Esophagus squamous epithelium (tissue), 5 donors: Measurements from ENCODE around the gene UNC13D. TPM values are rescaled to one million over a fixed set of nuclear protein-coding genes. Genes with fewer than 3 reads are reported as not detected.

ENCODE experiments used
- DNase-seq: peaks from one replicate; lab custom pipeline; 2025; lab: John Stamatoyannopoulos, UW
- H3K27ac ChIP-seq, 4 donors: fragments of 200-600 bp; sonication (generic); one replicate each; pipeline ENCODE4 v1.5.1; 2016 to 2019; ENCODE audit warnings: mild to moderate bottlenecking in 1 of 4
- H3K27me3 ChIP-seq, 4 donors: fragments of 200-600 bp; sonication (generic); 1 replicate in 3 of 4; 2 replicates in 1 of 4; pipeline versions ENCODE4 v1.5.1 to v1.6.0; 2017 to 2021; ENCODE audit warnings: antibody characterized with exemption in 1 of 4
- H3K36me3 ChIP-seq, 3 donors: fragments of 200-600 bp; sonication (generic); one replicate each; pipeline ENCODE4 v1.5.1; 2016 to 2019
- H3K4me1 ChIP-seq, 3 donors: fragments of 200-600 bp; sonication (generic); one replicate each; pipeline ENCODE4 v1.5.1; 2017 to 2019
- H3K4me3 ChIP-seq, 4 donors: fragments of 200-600 bp; sonication (generic); 1 replicate in 3 of 4; 2 replicates in 1 of 4; pipeline ENCODE4 v1.5.1; 2016 to 2019; ENCODE audit warnings: mild to moderate bottlenecking in 2 of 4, moderate library complexity in 1 of 4
- H3K9me3 ChIP-seq, 3 donors: fragments of 200-600 bp; sonication (generic); one replicate each; pipeline ENCODE4 v1.5.1; 2016 to 2019
- CTCF ChIP-seq, 6 experiments: fragments of 450-650 bp in 4 of 6; fragments of 200-600 bp in 2 of 6; sonication (generic) in 2 of 6; IDR thresholded peaks; one replicate each; pipeline ENCODE4 v1.5.1; 2016 to 2019; ENCODE audit warnings: antibody characterized with exemption in 6 of 6, mild to moderate bottlenecking in 4 of 6, moderate library complexity in 4 of 6
- POLR2A ChIP-seq, 4 donors: fragments of 450-650 bp; IDR thresholded peaks; one replicate each; pipeline ENCODE4 v1.6.1; 2017; ENCODE audit warnings: antibody characterized with exemption in 4 of 4, mild to moderate bottlenecking in 4 of 4, moderate library complexity in 3 of 4
- WGBS, 2 donors: methylation state at CpG; one replicate each; pipeline ENCODE4 v1.1.5; 2018; 5-methylcytosine and 5-hydroxymethylcytosine counted together
- intact Hi-C: fragments of 100-400 bp; cut with DNase I; formaldehyde crosslinking; loops from one replicate; pipeline ENCODE4 v1.15.0; 2022
- total RNA-seq, 4 donors: library from RNA; depleted of rRNA; stranded (reverse); fragments of >200 nt; gene quantifications; one replicate each; pipeline ENCODE4 v1.1.0, GENCODE V29; 2016
- donor health status: DM: yes; HTN: yes; CAD: no.

Gene UNC13D
- total RNA-seq, 4 donors from 2014 or later: 16.5 to 21.5 (median 16.9) TPM

- Histone ChIP-seq H3K4me1 (peaks cover 17 to 70% (median 31%) of the 10 kb centered on the region in 3 donors), H3K36me3 (peaks cover 0 to 19% (median 4%) of the 10 kb centered on the region in 3 donors), H3K27ac (peak overlapping the region; percentile 97 to 100 (median 98)), H3K27me3 (no peaks in the 10 kb centered on the region), H3K9me3 (no peaks in the 10 kb centered on the region), H3K4me3 (peak overlapping the region; percentile 78 to 98 (median 92))
- DNase-seq: no peak
- intact Hi-C loops: no loop called here
- no peak for TF ChIP-seq CTCF (IDR thresholded peaks at IDR 0.05)
- no peak for TF ChIP-seq POLR2A (IDR thresholded peaks at IDR 0.05)
- 3 to 8% methylated on average over 6 to 13 of the region's 24 CpGs for WGBS, 2 donors
These were observed 12.0 kb upstream of the UNC13D start for GRCh38 chr17:75856062-75856756.

GRCh38 chr17:75855310-75856061 lies 11.3 kb upstream of the UNC13D start, which contains the start of gene WBP2:
Gene WBP2, minus strand, starts transcription at chr17:75855335. Its CDS starts 38 bp downstream, at chr17:75855297.
- TF ChIP-seq CTCF (IDR thresholded peaks at IDR 0.05) (peak in 5 of 6 experiments; percentile 32 to 59 (median 51)), POLR2A (IDR thresholded peaks at IDR 0.05) (peak in 3 of 4 donors; percentile 96 to 99 (median 97))
- Histone ChIP-seq H3K4me3 (peak within 1 kb of the TSS; percentile 78 to 98 (median 92)), H3K4me1 (peaks cover 17 to 74% (median 30%) of the 10 kb centered on the region in 3 donors), H3K27ac (peak within 1 kb of the TSS; percentile 97 to 100 (median 98)), H3K9me3 (no peaks in the 10 kb centered on the region), H3K36me3 (peaks cover 6 to 26% (median 12%) of the 10 kb centered on the region in 3 donors), H3K27me3 (no peaks in the 10 kb centered on the region)
- DNase-seq: peak; percentile 97
- intact Hi-C loops: no loop called here
- 0 to 1% methylated on average over 3 to 24 of the region's 58 CpGs for WGBS, 2 donors

- peaks cover 17 to 80% (median 32%) of the 10 kb centered on the region in 3 donors for H3K4me1 ChIP-seq
- H3K27ac ChIP-seq: peak overlapping the region; percentile 97 to 100 (median 98)
- no peaks in the 10 kb centered on the region for H3K27me3 ChIP-seq
- H3K36me3 ChIP-seq: peaks cover 8 to 32% (median 16%) of the 10 kb centered on the region in 3 donors
- WGBS, 2 donors: 0 to 1% methylated on average over 5 to 17 of the region's 19 CpGs
- DNase-seq: no peak
- peak overlapping the region; percentile 49 to 98 (median 82) for H3K4me3 ChIP-seq
- no peaks in the 10 kb centered on the region for H3K9me3 ChIP-seq
- intact Hi-C loops: no loop called here
- TF ChIP-seq POLR2A (IDR thresholded peaks at IDR 0.05): no peak
- no peak for TF ChIP-seq CTCF (IDR thresholded peaks at IDR 0.05)
These were observed 10.7 kb upstream of the UNC13D start for GRCh38 chr17:75854881-75855309.

DNA sequence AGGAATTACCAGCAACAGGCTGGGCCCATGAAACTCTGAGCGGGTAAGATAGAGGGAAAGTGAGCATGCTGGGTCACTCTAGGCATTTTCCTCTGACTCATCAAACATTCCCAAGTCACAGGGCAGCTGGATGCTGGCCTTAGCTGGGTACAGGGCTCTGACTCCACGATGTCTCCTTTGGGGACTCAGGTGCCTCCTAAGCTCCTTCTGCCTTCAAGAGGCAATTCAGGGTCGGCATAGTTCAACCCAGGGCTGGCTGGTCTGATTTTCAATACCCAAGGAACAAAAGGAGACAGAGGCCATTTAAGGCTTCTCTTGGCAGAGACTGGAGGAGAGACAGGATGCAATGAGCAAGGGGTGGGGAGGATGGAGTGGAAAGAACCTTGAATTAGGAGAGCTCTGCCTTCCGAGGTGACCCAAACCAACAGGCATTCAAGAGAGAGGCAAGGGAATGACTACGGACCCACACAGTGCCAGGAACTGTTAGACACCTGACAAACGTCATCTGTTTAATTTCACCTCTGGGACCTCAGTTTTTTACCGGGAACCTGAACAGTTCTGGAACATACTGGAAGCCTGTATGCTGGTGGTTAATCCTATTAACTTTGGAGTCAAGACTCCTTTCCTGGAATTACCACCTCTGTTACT lies 10.0 kb upstream of the UNC13D start:
- peaks cover 14 to 39% (median 22%) of the 10 kb centered on the region in 3 donors for H3K36me3 ChIP-seq
- peak overlapping the region; percentile 97 to 100 (median 98) for H3K27ac ChIP-seq
- H3K4me3 ChIP-seq: peak overlapping the region; percentile 49 to 98 (median 82)
- 13 to 21% methylated on average over 6 to 7 of the region's 7 CpGs for WGBS, 2 donors
- peaks cover 17 to 84% (median 38%) of the 10 kb centered on the region in 3 donors for H3K4me1 ChIP-seq
- no peak for DNase-seq
- H3K27me3 ChIP-seq: no peaks in the 10 kb centered on the region
- H3K9me3 ChIP-seq: no peaks in the 10 kb centered on the region
- TF ChIP-seq POLR2A (IDR thresholded peaks at IDR 0.05): peak in 2 of 4 donors; percentile 17 to 30
- TF ChIP-seq CTCF (IDR thresholded peaks at IDR 0.05): no peak
- intact Hi-C loops: no loop called here
